Activated naive CD4-positive, alpha-beta T cell treated with anti-CD3 and anti-CD28 coated beads for 36 hours (primary cell): ENCODE measurements around the gene USP9Y. TPM values are rescaled to one million over a fixed set of nuclear protein-coding genes. Genes with fewer than 3 reads are reported as not detected.
A peak's percentile ranks its signal among the peaks of the same experiment; 100 is the strongest.

Experiments used
- CTCF ChIA-PET: fragments of 350-600 bp; sonication (Branson Sonifier 250); formaldehyde crosslinking; loops from one replicate; lab custom pipeline; 2021; ENCODE audit warnings: antibody characterized with exemption; lab: Charles Lee
- DNase-seq: peaks from one replicate; pipeline ENCODE4 v3.0.0-alpha.2; 2020
- H3K27ac Mint-ChIP-seq: one replicate; pipeline ENCODE4 v1.8.0; 2021; ENCODE audit warnings: mild to moderate bottlenecking, mixed read lengths
- H3K27me3 Mint-ChIP-seq: one replicate; pipeline ENCODE4 v1.8.0; 2021; ENCODE audit warnings: low read depth, mixed read lengths
- H3K36me3 Mint-ChIP-seq: one replicate; pipeline ENCODE4 v1.8.0; 2021; ENCODE audit warnings: low read depth, mixed read lengths
- H3K4me1 Mint-ChIP-seq: one replicate; pipeline ENCODE4 v1.8.0; 2021; ENCODE audit warnings: low read depth, mixed read lengths
- H3K4me3 Mint-ChIP-seq: one replicate; pipeline ENCODE4 v1.8.0; 2021; ENCODE audit warnings: mild to moderate bottlenecking, moderate library complexity, mixed read lengths
- H3K9me3 Mint-ChIP-seq: one replicate; pipeline ENCODE4 v1.8.0; 2021; ENCODE audit warnings: mixed read lengths
- intact Hi-C: fragments of 100-400 bp; cut with micrococcal nuclease; formaldehyde crosslinking; loops from one replicate; pipeline ENCODE4 v1.15.1; 2023
- total RNA-seq, 2 experiments: library from RNA; stranded (reverse); gene quantifications; one replicate each; pipeline ENCODE4 v1.2.3, GENCODE V29; 2021

USP9Y gene
- total RNA-seq, 2 experiments from 2014 or later: 12.7 to 14.6 TPM

DNA sequence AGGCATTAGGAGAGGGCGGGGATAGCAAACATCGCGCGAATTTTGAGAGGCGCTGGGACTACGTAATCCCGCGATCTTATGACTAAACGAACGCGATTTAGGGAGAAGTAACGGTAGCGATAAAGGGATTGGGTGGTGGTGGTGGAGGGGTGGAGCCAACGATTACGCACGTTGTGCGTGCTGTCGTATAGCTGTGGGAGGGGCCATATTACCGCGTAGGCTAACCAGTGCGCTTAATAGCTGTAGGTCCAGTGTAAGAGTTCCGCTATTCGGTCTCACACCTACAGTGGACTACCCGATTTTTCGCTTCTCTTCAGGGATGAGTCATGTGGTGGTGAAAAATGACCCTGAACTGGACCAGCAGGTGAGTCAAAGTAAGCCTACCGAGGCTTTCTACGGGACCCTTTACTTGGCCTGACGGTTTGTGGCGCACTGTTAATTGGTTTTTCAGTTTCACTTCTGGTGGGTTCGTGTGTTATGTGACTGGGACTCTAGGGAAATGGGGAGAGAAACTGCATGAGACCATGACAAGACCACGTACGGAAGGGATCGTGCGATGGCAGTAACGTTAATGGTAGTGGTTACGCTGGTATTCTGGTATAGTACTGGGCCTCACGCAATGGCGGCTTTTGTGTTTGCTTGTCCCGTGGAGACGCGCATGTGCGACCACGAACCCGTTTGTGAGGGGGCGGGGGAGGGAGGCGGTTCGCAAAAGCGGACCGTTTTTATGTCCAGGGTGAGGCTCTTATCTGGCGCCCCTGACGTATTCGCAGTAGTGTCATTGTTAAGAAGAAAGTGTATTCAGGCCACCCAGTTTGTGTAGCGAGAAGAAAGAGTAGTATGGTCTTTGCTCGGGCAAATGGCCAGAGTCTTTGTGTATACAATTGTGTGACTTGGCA, 203.8 kb downstream of the USP9Y start, which contains the start of gene DDX3Y:
Gene DDX3Y, plus strand, starts transcription at position 251 of the 899 bp plus-strand sequence. Its CDS starts 69 bp downstream, at position 320.
- no peaks in the 10 kb centered on the region for H3K27me3 Mint-ChIP-seq
- peak; percentile 89 for DNase-seq
- peak within 1 kb of the TSS; percentile 99 for H3K4me3 Mint-ChIP-seq
- CTCF ChIA-PET: no interaction called here
- peaks cover 22% of the 10 kb centered on the region for H3K36me3 Mint-ChIP-seq
- no peaks in the 10 kb centered on the region for H3K9me3 Mint-ChIP-seq
- peak within 1 kb of the TSS; percentile 100 for H3K27ac Mint-ChIP-seq
- H3K4me1 Mint-ChIP-seq: peaks cover 18% of the 10 kb centered on the region
- intact Hi-C loops: loop anchor here (1.0 to 10.0 kb wide), 7 partner anchors 70 to 802 kb away; partner anchors contain the start of gene UTY

DNA sequence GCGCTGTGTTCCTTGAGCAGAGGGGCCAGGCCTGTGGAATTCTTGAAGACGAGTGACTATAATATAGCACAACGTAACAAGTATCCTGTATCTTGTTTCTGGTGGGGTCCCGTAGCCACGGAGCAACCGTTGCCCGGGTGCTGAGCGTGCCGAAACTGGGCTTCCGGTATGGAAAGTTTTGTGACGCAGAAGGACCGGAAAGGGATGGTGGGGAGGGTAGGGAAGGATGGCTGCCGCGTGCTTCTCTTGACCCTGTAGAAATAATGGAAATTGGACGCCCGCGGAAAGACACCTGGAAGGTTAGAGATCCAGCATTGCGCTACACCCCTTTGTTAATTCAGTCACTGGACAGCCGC, 204.5 kb downstream of the USP9Y start:
- Mint-ChIP-seq H3K9me3 (no peaks in the 10 kb centered on the region), H3K27me3 (no peaks in the 10 kb centered on the region), H3K4me3 (peak overlapping the region; percentile 99), H3K36me3 (peaks cover 28% of the 10 kb centered on the region), H3K27ac (peak overlapping the region; percentile 100), H3K4me1 (peaks cover 21% of the 10 kb centered on the region)
- intact Hi-C loops: loop anchor here (1.0 to 10.0 kb wide), 6 partner anchors 71 to 802 kb away; partner anchors contain the start of gene UTY
- CTCF ChIA-PET: no interaction called here
- DNase-seq: peak; percentile 82

DNA sequence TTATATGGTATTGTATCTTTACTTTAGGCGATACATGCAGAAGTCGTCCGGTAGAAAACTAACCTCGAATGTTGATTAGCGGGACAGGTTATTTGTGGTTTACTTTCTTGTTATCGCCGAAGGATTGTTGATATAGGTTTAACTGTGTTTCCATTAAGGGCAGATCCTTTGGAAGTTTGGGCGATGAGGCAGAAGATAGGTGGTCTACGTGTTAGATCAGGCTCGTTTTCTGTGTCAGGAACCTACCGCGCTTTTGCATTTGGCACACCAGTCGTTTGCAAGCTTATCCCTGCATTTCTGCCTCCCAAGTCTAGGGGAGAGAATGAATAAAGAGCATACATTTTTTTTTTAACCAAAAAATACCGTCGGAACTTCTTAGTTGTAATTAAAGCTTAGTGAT, 204.9 kb downstream of the USP9Y start:
- peaks cover 23% of the 10 kb centered on the region for H3K4me1 Mint-ChIP-seq
- DNase-seq: peak; percentile 6
- H3K4me3 Mint-ChIP-seq: peak overlapping the region; percentile 99
- intact Hi-C loops: loop anchor here (1.0 to 10.0 kb wide), 6 partner anchors 71 to 801 kb away; partner anchors contain the start of gene UTY
- no peaks in the 10 kb centered on the region for H3K27me3 Mint-ChIP-seq
- H3K27ac Mint-ChIP-seq: peak overlapping the region; percentile 100
- peaks cover 28% of the 10 kb centered on the region for H3K36me3 Mint-ChIP-seq
- CTCF ChIA-PET: no interaction called here
- H3K9me3 Mint-ChIP-seq: no peaks in the 10 kb centered on the region

Other genes starting within 250 kb of the USP9Y start
- 10 to 100 TPM; 91.5 to 92.7 TPM for gene DDX3Y, start 203.6 kb downstream of the USP9Y start, total RNA-seq